K562 treated with DMSO at 1 percent for 24 hours (cell line): ENCODE data around the gene BCS1L. TPM values are rescaled to one million over a fixed set of nuclear protein-coding genes. Genes with fewer than 3 reads are reported as not detected.

Experiments used
- total RNA-seq: library from RNA; unstranded; fragments of 300-600 nt; gene quantifications from 2 replicates; pipeline ENCODE4 v1.2.3, GENCODE V29; 2022; ENCODE audit warnings: low read depth; ENCODE audit not compliant: insufficient read depth

BCS1L gene, protein sequence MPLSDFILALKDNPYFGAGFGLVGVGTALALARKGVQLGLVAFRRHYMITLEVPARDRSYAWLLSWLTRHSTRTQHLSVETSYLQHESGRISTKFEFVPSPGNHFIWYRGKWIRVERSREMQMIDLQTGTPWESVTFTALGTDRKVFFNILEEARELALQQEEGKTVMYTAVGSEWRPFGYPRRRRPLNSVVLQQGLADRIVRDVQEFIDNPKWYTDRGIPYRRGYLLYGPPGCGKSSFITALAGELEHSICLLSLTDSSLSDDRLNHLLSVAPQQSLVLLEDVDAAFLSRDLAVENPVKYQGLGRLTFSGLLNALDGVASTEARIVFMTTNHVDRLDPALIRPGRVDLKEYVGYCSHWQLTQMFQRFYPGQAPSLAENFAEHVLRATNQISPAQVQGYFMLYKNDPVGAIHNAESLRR
- total RNA-seq, result 25.1 and 29.3 TPM in 2 replicates

DNA sequence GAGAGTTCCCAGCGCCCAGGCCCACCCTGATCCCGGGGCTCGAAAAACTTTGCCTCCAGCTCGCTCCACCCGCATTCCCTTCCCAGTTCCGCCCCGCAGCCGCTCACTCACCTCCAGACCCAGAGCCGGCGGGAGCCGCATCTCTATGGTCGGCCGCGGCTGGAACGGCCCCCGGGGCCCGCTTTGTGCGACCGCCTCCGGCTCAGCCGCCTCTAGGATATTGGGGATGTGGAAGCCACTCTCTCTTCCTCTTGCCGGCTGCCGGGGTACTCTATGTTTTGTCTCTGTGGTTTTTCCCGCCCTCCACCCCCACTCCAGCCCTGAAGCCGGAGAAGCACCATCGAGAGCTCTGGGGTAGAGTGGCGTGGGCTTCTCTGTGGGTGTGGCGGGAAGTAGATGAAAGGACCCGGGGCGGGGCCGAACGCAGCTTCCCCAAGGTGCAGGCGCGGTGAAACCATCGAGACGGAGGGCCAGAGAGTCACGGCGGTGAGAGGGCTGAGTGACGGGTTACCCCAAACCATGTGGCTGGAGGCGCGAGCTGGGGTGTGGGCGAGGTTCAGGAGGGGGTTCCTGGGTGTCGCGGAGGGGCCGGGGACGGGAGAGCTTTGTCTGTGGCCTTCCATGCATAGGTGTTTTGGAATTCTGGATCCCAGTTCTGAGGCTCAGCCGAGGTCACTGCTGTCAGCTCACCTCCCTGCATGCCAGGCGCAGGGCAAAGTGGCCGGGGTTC is at the start of gene BCS1L, which contains the start of gene ZNF142:
TSS of gene BCS1L (plus strand) at position 426 of the 730 bp plus-strand sequence. CDS start 1,305 bp downstream, outside the sequence.
TSS of gene ZNF142 (minus strand) at position 366 of the 730 bp plus-strand sequence. CDS start 3,194 bp downstream, outside the sequence.

GRCh38 chr2:218671654-218672566 is 12.4 kb downstream of the BCS1L start, which contains the start of the genes RNF25 and STK36:
Gene RNF25, minus strand, starts transcription at chr2:218672002. Its CDS starts 32 bp downstream, at chr2:218671970.
Gene STK36, plus strand, starts transcription at chr2:218672086. Its CDS starts 744 bp downstream, at chr2:218672830.

GRCh38 chr2:218710687-218711549 is 51.4 kb downstream of the BCS1L start, which contains the start of gene TTLL4:
Gene TTLL4, plus strand, starts transcription at chr2:218710835. Its CDS starts 26,842 bp downstream, at chr2:218737677.

Other genes starting within 250 kb of the BCS1L start
- 0.46 and 0.63 TPM in 2 replicates for gene VIL1, start 240.6 kb upstream of the BCS1L start, total RNA-seq
- gene USP37, start 91.3 kb upstream of the BCS1L start, total RNA-seq, result 2.8 and 2.9 TPM in 2 replicates
- gene CNOT9, start 90.8 kb upstream of the BCS1L start, total RNA-seq, result 15.4 and 20.9 TPM in 2 replicates
- 0.42 TPM in 1 of 2 replicates, not detected in the other for gene PLCD4, start 51.8 kb upstream of the BCS1L start, total RNA-seq
- gene ZNF142, start 60 bp upstream of the BCS1L start, total RNA-seq, result 11.0 and 12.2 TPM in 2 replicates
- gene RNF25, start 12.3 kb downstream of the BCS1L start, total RNA-seq, result 22.8 and 25.3 TPM in 2 replicates
- 4.2 and 9.9 TPM in 2 replicates for gene STK36, start 12.4 kb downstream of the BCS1L start, total RNA-seq
- 44.1 and 44.3 TPM in 2 replicates for gene TTLL4, start 51.2 kb downstream of the BCS1L start, total RNA-seq
- gene CYP27A1, start 122.5 kb downstream of the BCS1L start, total RNA-seq, result 0.15 TPM in 1 of 2 replicates, not detected in the other
- gene PRKAG3, start 172.1 kb downstream of the BCS1L start, total RNA-seq, result not detected in 2 replicates
- gene WNT6, start 200.1 kb downstream of the BCS1L start, total RNA-seq, result not detected in 2 replicates
- gene WNT10A, start 221.2 kb downstream of the BCS1L start, total RNA-seq, result 0.20 TPM in 1 of 2 replicates, not detected in the other